GM18505 (cell line): ENCODE results near the gene ATAD3A.
"Not testable (repeated sequence)": the region's sequence is repeated elsewhere in the genome, so short reads cannot be mapped to it uniquely, and the experiment has no call there.

ENCODE experiments used
- ATAC-seq: cut with Tn5 transposase; IDR thresholded peaks from one replicate; pipeline ENCODE4 v1.9.1; 2021; ENCODE audit not compliant: unreplicated experiment
- POLR2A ChIP-seq: IDR thresholded peaks from 4 replicates; pipeline ENCODE4 v1.6.1; 2011; ENCODE audit warnings: borderline replicate concordance; ENCODE audit not compliant: insufficient read depth, insufficient read length; ENCODE audit errors: extremely low read depth

ATAD3A gene

DNA sequence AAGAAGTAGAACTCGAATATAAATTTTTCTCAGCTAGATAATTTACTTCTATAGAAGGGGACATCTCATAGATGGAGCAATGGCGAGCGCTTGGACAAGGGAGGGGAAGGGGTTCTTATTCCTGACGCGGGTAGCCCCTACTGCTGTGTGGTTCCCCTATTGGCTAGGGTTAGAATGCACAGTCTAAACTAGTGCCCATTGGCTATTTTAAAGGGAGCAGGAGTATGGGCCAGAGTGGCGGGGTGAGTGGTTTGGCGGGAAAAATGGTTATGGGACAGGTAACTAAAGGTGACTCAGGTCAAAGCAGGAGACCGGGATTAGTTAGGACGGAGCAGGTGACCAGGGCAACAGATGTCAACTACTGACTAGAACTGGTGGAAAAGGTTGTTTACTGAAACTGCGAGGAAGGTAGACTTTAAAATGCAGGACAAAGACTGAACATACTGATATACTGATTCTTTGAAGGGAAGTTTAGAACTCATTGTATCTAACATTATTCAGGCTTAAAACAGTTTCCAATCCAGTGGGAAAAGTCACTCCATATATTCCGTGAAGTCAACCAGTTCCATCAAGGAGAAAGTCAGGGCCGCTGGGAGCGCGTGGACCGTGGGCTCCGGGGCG is 940 bp upstream of the ATAD3A start:
- TF ChIP-seq POLR2A = no peak
- no peak for ATAC-seq

DNA sequence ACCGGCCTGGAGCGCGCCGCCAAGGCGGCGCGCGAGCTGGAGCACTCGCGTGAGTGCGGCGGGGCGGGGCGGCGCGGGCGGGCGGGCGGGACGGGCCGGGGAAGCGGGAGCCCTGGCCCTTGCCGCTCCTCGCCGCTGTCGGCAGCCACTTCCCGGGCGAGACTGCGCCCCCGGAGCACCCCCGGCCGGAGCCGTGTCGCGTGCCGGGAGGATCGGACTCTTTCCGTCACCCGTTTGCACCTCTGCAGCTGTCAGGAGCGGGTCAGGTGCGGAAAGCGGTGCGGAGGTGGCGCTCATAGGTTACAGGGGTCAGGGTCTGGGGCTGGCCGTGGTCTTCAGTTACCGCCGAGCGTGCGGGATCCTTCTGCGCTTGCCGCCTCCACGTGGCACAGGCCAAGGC is 463 bp downstream of the ATAD3A start:
- ATAC-seq = peak; percentile 16

DNA sequence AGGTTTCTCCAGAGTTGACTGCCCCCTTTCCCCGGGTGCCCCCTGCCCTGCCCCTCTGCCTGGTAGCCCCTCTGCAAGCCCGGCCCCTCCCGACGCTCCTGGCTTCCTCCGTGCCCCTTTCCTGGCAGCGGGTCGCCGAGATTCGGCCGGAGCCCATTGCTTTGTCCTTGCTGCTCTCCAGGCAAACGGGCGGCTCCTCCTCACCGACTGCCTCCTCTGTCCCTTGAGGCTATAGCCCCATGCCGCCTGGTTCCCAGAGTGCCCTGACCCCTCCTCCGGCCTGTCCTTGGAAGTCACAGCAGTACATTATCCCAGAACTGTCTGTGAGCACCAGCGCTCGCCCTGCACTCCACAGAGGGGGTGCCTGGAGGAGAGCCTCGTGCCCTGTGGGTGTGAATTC is 1.7 kb downstream of the ATAD3A start:
- ATAC-seq = not testable (repeated sequence)

DNA sequence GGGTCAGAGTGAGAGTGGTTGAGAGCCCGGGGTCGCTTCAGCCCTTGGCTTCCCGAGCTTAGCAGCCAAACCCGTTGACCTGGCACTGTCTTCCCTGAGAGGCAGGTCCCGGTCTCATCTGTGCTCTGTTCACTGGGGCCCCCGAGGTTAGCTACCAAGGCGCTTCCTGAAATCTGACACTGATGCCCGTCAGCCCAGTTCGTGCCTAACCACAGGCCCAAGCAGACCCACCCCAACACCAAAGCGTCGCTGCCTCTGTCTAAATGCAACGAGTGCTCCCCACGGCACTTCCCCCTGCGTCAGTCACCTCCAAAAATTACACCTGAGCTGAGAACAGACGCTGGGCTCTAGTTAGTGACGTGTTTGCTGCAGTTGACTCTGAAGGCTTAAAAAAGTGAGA is 2.4 kb downstream of the ATAD3A start:
- ATAC-seq = not testable (repeated sequence)

DNA sequence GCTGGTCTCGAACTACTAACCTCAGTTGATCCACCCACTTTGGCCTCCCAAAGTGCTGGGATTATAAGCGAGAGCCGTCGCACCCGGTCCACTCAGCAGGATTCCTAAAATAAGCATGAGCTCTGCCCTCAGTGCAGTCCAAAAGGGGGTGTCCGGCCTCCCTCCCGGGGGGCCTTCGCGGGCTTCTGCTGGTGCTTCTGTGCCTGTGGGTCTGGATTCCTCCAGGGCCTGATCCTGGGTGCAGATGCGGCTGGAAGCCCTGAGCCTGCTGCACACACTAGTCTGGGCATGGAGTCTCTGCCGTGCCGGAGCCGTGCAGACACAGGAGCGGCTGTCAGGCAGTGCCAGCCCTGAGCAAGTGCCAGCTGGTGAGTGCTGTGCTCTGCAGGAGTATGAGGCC is 5.0 kb downstream of the ATAD3A start:
- not testable (repeated sequence) for ATAC-seq

DNA sequence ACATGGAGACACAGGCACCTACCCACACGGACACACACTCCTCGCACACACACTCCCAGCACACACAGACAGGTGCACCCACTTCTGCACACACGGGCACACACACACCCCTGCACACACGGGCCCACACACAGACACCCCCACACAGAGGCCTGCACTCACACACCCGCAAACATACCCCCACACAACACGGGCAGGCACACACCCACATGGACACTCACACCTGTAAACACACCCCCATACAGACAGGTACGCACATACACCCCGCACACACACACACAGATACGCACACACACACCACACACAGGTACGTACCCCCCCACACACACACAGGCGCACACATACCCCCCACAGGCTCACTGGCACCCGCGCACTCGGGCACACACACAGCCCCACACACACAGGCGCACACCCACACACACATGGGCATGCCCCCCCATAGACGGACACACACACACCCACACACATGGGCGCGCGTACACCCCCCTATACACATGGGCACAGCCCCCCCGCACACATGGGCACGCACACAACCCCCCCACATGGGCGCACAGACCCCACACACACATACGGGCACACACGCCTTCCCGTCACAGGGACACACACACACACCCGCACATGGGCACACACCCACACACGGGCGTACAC is 6.1 kb downstream of the ATAD3A start:
- no peak for TF ChIP-seq POLR2A
- ATAC-seq = no peak

DNA sequence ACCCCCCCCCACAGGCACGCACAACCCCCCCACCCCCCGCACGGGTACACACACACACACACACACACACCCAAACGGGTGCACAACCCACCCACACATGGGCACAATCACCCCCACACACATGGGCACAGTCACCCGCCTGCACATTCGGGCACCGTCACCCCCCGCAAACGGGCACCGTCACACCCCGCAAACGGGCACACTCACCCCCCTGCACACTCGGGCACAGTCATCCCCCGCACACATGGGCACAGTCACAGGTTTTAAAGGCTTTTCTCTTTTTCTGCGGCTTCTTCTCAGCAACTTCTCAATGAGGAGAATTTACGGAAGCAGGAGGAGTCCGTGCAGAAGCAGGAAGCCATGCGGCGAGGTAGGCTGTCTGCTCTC is 6.7 kb downstream of the ATAD3A start:
- not testable (repeated sequence) for ATAC-seq

DNA sequence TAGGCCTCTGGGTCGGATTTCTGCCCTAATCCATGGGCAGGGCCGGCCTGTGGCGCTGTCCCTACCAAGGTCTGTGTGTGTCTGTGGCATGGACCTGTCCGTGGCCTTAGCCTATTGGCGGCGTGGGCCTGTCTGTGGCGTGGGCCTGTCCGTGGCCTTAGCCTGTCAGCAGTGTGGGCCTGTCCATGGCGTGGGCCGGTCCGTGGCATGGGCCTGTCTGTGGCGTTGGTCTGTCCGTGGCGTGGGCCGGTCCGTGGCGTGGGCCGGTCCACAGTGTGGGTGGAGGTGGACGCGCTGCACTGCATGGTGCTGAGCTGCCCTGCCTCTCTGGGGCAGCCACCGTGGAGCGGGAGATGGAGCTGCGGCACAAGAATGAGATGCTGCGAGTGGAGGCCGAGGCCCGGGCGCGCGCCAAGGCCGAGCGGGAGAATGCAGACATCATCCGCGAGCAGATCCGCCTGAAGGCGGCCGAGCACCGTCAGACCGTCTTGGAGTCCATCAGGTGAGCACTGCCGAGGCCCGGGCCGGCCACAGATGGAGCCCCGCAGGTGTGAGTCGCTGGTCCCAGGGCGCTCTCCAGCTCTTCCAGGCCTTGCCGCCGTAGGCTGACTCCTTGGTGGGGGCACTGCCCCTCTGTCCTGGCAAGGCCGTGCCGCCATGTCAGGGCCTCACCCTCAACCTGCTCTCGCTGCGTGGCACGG is 8.0 kb downstream of the ATAD3A start:
- not testable (repeated sequence) for ATAC-seq

DNA sequence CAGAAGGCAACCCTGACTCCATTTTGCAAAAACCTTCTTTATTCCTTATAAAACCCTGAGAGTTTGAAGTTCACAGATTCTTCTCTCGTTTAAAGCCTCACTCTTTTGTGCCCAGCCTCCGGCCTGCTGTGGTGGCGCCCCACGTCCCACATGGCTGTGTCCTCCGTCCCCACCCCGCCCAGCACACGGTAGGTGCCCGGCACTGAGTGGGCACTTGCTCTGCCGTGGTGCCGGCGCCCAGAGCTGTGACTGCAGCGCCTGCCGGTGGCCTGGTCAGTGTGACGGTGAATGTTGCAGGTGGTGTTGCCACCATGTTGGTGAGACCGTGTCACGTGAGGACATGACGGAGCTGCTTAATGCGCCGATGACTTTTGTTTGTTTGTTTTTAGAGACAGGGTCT is 9.4 kb downstream of the ATAD3A start:
- TF ChIP-seq POLR2A = no peak

DNA sequence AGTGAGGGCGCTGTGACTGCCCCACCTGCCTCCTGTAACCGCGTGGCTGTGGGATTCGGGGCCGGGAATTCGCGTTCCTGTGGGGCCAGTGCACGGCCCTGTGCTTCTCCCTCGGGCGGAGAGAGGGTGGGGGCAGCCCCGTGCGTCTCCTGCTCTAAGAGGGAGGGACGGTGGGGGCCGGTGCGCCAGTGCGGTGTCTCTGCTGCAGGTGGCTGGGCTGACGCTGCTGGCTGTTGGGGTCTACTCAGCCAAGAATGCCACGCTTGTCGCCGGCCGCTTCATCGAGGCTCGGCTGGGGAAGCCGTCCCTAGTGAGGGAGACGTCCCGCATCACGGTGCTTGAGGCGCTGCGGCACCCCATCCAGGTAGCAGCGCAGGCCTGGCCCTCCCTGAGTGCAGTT is 10.6 kb downstream of the ATAD3A start:
- ATAC-seq = not testable (repeated sequence)

More for the DNA sequence above, 9.4 kb downstream of the ATAD3A start:
- ATAC-seq = no peak

DNA sequence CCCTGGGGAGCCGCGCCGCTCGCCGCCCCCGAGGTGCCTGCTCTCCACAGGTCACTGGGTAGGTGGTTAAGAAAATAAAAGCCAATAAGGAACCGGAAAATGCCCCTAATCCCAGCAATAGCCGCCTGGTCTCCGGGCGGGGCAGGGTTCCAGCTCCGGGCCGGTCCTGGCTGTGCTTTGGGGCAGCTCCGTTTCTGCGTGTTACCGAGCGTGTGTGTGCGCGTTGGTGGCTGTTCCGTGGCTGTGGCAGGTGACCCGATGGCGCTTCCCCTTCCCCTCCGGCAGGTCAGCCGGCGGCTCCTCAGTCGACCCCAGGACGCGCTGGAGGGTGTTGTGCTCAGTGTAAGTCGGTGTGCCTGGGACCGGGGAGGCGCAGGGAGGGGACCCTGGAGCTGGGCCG is 11.3 kb downstream of the ATAD3A start:
- ATAC-seq = not testable (repeated sequence)

DNA sequence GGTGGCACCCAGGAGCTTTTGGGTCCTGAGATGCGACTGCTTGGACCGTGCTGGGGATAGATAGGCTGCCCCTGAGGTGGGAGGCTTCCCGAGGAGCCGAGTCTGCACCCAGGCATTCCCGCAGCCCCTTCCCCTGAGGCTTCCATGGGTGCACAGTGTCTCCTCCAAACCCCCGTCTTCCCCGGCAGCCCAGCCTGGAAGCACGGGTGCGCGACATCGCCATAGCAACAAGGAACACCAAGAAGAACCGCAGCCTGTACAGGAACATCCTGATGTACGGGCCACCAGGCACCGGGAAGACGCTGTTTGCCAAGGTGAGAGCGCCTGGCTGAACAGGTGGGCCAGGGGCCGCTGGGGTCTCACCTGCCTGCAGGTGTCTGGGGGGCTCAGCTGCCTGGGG is 11.7 kb downstream of the ATAD3A start:
- not testable (repeated sequence) for ATAC-seq

DNA sequence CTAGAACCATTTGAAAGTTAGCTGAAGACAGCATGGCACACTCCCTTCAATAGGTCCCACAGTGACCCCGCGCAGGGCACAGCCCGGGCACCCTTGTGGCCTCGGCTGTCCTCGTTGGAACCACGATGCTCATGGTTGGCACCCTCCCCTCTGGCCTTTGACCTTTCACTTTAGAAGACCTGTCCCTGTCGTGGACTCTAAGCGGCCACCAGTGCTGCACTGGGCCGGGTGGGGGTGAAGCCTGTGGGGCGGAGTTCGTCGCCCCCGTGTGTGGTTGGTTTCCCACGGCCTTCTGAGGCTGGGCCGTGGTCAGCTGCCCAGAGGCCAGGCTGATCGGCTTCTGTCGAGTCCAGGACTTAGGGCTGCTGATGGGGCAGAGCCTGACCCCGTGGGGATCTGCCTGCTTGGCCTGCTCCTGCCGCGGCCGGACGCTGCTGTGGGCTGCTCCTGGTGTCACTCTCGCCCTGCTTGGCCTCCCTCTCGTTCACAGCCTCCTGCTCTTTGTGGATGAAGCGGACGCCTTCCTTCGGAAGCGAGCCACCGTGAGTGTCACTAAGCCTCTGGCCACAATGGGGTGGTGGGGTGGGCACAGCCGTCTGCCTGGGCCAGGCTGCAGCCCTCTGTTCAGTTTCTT is 12.9 kb downstream of the ATAD3A start:
- ATAC-seq = not testable (repeated sequence)

DNA sequence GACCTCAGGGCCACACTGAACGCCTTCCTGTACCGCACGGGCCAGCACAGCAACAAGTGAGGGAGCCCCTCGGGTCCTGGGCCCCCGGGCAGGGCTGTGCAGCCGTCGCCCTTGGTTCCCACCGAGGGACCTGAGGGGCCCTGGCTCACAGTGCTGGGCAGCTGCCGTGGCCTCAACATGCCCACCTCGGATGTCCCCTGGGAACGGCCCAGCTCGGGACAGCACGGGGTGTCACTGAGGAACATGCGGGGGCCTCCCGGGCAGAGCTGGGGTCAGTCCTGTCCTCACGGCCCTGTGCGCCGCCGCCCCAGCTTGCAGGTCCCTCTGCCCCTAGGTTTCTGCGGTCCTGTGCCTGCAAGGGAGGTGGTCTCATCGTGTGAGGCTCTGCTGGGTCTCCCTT is 14.5 kb downstream of the ATAD3A start:
- ATAC-seq = not testable (repeated sequence)

DNA sequence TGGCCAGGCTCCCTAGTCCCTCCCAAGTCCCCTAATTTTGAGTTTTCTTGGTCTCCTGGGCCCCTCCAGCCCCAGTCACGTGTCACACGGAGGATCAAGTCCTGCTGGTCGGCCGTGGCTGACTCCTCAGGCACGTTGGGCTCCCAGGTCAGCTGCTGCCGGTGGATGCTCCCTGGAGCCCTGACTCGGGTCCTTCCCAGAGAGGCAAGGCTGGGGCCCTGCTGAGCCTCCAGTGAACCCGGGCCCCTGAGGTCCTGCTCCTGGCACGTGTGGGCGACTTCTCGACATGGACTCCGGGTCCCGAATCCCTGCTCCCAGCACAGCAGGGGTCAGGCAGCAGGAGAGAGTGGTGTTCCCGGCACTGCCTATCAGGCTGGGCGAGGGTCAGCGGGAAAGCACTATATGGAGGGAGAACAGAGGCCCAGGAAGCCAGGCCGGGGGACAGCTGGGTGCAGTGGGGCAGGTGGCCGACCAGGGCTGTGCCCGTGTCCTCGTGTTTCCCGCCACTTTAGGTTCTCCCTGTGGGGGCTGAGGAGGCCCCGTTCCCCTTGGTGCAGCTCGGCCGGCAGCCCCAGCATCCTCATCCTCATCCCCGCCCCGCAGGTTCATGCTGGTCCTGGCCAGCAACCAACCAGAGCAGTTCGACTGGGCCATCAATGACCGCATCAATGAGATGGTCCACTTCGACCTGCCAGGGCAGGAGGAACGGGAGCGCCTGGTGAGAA is 15.3 kb downstream of the ATAD3A start:
- ATAC-seq = no peak
- no peak for TF ChIP-seq POLR2A
